WI38 (cell line): Measurements from ENCODE around the gene FBXO22.

Experiments used
- H3K4me3 ChIP-seq: 2 replicates; pipeline ENCODE4 v1.5.1; 2011; ENCODE audit warnings: low read depth, mild to moderate bottlenecking, control low read depth, low read length
- TF ChIP-seq, protein P1 (sequence below): IDR thresholded peaks from 2 replicates; pipeline ENCODE4 v1.5.1; 2012; ENCODE audit warnings: low read depth, mild to moderate bottlenecking, control low read depth, low read length

FBXO22 gene

DNA sequence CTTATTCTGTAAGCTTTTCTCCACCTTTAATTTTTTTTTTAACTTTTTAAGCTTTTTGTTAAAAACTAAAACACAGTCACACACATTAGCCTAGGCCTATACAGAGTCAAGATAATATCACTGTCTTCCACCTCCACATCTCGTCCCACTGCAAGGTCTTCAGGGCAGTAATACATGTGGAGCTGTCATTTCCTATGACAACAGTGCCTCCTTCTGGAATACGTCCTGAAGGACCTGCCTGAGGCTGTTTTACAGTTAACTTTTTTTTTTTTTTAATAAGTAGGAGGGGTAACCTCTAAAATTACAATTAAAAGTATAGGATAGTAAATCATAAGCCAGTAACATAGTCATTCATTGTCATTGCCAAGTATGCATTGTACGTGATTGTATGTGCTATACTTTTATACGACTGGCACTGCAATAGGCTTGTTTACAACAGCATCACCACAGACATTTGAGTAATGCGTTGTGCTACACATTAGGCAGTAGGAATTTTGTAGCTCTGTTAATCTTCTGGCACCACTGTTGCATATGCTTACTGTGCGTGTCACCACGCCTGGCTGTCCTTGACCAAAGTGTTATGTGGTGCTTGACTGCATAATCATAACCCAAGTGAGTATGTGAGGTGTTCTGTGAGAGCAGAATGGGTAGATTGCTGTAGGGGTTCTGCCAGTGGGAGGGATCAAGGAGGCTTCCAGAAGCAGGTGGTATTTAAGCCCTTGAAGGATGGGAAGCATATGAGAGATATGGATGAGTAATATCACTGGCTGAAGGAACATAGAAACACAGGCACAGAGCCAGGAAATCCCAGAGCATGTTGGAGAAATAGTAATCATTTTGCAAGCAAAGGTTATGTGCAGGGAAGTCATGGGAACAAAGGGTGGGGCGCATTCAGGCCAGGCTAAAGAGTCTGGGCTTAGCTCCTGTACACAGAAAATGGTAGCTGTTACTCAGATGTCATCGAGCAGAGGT, 18.3 kb downstream of the FBXO22 start:
- H3K4me3 ChIP-seq: no peak overlapping the region
- TF ChIP-seq, protein P1, sequence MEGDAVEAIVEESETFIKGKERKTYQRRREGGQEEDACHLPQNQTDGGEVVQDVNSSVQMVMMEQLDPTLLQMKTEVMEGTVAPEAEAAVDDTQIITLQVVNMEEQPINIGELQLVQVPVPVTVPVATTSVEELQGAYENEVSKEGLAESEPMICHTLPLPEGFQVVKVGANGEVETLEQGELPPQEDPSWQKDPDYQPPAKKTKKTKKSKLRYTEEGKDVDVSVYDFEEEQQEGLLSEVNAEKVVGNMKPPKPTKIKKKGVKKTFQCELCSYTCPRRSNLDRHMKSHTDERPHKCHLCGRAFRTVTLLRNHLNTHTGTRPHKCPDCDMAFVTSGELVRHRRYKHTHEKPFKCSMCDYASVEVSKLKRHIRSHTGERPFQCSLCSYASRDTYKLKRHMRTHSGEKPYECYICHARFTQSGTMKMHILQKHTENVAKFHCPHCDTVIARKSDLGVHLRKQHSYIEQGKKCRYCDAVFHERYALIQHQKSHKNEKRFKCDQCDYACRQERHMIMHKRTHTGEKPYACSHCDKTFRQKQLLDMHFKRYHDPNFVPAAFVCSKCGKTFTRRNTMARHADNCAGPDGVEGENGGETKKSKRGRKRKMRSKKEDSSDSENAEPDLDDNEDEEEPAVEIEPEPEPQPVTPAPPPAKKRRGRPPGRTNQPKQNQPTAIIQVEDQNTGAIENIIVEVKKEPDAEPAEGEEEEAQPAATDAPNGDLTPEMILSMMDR: peak; percentile 33; the same call in 1 of the 2 replicates

DNA sequence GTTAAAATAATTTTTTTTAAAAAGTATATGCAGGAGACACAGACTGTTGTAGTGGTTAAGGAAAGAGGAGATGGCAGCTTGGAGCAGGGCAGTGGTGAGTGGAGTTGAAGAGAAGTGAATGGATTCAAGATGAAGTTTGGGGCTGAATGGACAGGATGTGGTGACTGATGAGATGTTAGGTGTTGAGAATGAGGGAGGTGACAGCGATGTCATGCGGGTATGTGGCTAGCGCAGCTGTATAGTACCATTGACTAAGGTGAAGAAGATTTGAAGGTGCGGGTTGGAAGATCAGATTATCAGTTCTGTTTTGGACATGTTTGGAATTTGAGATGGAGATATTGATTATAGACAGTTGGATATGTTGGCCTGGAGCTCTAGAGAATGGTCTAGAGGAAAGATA, 20.1 kb downstream of the FBXO22 start:
- H3K4me3 ChIP-seq: no peak overlapping the region
- TF ChIP-seq, protein P1: no peak

DNA sequence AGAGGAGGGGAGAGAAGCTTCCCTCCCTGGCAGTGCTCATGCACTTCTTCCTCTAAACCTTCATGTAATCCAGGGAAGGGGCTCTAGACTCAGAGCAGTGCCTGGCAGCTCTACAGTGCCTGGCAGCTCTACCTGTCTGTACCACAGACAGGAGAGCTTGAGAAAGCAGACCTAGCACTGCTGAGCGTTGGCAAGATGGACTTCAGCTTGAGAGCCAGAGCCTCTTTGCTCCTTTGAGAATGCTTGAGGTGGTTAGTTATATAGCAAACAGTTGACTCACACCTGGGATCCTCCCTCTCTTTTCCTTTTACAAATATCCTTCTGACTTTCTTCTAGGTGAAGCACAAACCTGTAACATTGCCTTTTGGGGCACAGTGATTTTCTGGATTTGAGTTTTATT, 20.9 kb downstream of the FBXO22 start:
- TF ChIP-seq, protein P1: no peak
- H3K4me3 ChIP-seq: no peak overlapping the region

DNA sequence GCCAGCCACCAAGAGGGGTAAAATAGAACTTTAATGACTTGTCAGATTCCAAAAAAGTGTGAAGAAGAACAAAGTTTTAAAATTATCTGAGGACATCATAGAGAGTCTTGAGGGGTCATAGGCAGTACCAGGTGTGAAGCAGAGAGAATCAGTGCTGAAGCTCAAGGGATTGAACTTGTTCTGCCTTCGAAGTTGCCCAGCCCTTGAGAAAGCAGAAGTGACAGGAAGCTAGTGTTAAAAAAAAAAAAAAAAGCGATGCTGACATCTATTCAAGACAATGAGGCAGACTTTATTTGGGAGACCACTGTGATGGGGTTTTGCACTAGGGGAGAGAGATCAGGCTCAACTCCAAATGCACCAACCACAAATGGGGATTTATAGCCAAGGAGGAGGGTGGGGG, 21.8 kb downstream of the FBXO22 start:
- TF ChIP-seq, protein P1: no peak
- no peak overlapping the region for H3K4me3 ChIP-seq

DNA sequence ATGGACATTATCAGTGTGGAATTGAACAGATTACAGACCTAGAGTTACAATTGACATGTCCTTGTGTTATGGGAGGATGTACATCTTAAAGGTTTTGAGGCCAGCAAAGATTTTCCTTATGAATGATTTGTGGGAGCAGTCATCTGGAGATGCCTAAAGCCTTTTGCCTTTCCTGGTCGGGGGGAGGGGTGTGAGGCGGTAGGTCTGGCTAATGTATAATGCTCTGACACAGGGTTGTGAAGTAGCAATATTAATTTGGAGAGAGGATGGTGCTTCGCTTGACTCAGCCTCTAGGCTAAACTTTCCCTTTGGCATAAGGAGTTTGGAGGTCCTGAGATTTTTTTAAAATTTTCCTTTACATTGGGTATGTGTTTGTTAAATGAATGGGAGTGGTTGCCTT, 23.3 kb downstream of the FBXO22 start:
- TF ChIP-seq, protein P1: no peak
- H3K4me3 ChIP-seq: no peak overlapping the region

DNA sequence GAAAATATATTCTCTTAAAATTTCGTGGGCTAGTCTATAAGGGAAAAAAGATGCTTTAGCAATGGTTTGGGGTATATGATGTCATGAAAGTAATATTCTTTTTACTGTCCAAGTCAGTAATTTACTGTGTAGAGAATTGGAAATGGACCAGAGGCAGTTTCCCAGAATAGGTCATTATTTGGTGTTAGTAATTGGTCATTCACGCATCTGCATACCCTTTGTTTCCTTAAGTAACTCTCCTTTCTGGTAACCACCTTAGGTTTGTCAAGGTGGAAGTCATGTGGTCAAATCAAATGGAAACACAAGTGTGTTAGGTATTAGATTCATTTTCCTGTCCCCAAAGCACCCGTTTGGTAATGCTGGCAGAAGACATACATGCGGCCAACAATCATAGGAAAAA, 23.9 kb downstream of the FBXO22 start:
- TF ChIP-seq, protein P1: no peak
- no peak overlapping the region for H3K4me3 ChIP-seq
